Glutamatergic neuron (in vitro differentiated cells): ENCODE results near the gene STH. TPM values are rescaled to one million over a fixed set of nuclear protein-coding genes. Genes with fewer than 3 reads are reported as not detected.

Experiments used
- DNase-seq: peaks from one replicate; pipeline ENCODE4 v3.0.0; 2022
- H3K27ac Mint-ChIP-seq: one replicate; pipeline ENCODE4 v1.8.0; 2020; ENCODE audit warnings: mild to moderate bottlenecking, mixed read lengths, inconsistent platforms; ENCODE audit not compliant: unreplicated experiment
- H3K27me3 Mint-ChIP-seq: one replicate; pipeline ENCODE4 v1.8.0; 2020; ENCODE audit warnings: mild to moderate bottlenecking, moderate library complexity, mixed read lengths, inconsistent platforms; ENCODE audit not compliant: unreplicated experiment
- H3K36me3 Mint-ChIP-seq: one replicate; pipeline ENCODE4 v1.8.0; 2020; ENCODE audit warnings: mild to moderate bottlenecking, mixed read lengths, inconsistent platforms; ENCODE audit not compliant: unreplicated experiment
- H3K4me1 Mint-ChIP-seq: one replicate; pipeline ENCODE4 v1.8.0; 2020; ENCODE audit warnings: mild to moderate bottlenecking, low read depth, mixed read lengths, inconsistent platforms; ENCODE audit not compliant: unreplicated experiment
- H3K4me3 Mint-ChIP-seq: one replicate; pipeline ENCODE4 v1.8.0; 2020; ENCODE audit warnings: mild to moderate bottlenecking, mixed read lengths, inconsistent platforms; ENCODE audit not compliant: unreplicated experiment
- H3K9me3 Mint-ChIP-seq: one replicate; pipeline ENCODE4 v1.8.0; 2020; ENCODE audit warnings: mild to moderate bottlenecking, moderate library complexity, mixed read lengths, inconsistent platforms; ENCODE audit not compliant: unreplicated experiment
- total RNA-seq: library from RNA; stranded (reverse); fragmentation: NEBNext Ultra II Directional; extraction: Animal tissue kit (Norgen Biotek cat#: 25700); gene quantifications from one replicate; pipeline ENCODE4 v1.2.1, GENCODE V29; 2021; ENCODE audit not compliant: unreplicated experiment
- TF ChIP-seq, protein P1 (sequence below): fragments of 200-600 bp; sonication (generic); IDR thresholded peaks from one replicate; pipeline ENCODE4 v1.5.0; 2021; ENCODE audit not compliant: partially characterized antibody, unreplicated experiment

The STH gene
- total RNA-seq, 1 donor from 2014 or later = 4.1 TPM

GRCh38 chr17:46046957-46047356 is 47.9 kb downstream of the STH start:
- Mint-ChIP-seq H3K4me3 (no peak overlapping the region), H3K27me3 (peaks cover 2% of the 10 kb centered on the region), H3K36me3 (no peaks in the 10 kb centered on the region), H3K27ac (no peak overlapping the region), H3K4me1 (peaks cover 3% of the 10 kb centered on the region), H3K9me3 (peaks cover 10% of the 10 kb centered on the region)
- TF ChIP-seq, protein P1, sequence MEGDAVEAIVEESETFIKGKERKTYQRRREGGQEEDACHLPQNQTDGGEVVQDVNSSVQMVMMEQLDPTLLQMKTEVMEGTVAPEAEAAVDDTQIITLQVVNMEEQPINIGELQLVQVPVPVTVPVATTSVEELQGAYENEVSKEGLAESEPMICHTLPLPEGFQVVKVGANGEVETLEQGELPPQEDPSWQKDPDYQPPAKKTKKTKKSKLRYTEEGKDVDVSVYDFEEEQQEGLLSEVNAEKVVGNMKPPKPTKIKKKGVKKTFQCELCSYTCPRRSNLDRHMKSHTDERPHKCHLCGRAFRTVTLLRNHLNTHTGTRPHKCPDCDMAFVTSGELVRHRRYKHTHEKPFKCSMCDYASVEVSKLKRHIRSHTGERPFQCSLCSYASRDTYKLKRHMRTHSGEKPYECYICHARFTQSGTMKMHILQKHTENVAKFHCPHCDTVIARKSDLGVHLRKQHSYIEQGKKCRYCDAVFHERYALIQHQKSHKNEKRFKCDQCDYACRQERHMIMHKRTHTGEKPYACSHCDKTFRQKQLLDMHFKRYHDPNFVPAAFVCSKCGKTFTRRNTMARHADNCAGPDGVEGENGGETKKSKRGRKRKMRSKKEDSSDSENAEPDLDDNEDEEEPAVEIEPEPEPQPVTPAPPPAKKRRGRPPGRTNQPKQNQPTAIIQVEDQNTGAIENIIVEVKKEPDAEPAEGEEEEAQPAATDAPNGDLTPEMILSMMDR = peak; percentile 27
- DNase-seq = no peak

- Mint-ChIP-seq H3K4me3 (no peak overlapping the region), H3K27me3 (peaks cover 2% of the 10 kb centered on the region), H3K36me3 (no peaks in the 10 kb centered on the region), H3K4me1 (peaks cover 3% of the 10 kb centered on the region), H3K9me3 (peaks cover 10% of the 10 kb centered on the region), H3K27ac (no peak overlapping the region)
- no peak for DNase-seq
- TF ChIP-seq, protein P1 = no peak
These were observed 48.3 kb downstream of the STH start for GRCh38 chr17:46047398-46047797.

DNA sequence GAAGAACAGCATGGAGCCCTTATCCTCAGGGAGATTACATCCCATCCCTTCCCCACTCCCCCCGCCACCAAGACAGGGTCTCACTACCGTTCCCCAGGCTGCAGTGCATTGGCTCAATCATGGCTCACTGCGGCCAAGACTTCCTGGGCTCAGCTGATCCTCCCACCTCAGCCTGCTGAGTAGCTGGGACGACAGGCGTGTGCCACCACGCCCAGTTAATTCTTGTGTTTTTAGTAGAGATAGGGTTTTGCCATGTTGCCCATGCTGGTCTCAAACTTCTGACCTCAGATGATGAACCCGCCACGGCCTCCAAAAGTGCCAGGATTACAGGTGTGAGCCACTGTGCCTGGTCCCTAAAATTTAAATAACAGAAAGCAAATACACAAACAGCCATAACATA is 48.8 kb downstream of the STH start:
- H3K36me3 Mint-ChIP-seq = no peaks in the 10 kb centered on the region
- peaks cover 10% of the 10 kb centered on the region for H3K9me3 Mint-ChIP-seq
- DNase-seq = no peak
- TF ChIP-seq, protein P1 = no peak
- no peak overlapping the region for H3K4me3 Mint-ChIP-seq
- peaks cover 3% of the 10 kb centered on the region for H3K4me1 Mint-ChIP-seq
- peaks cover 2% of the 10 kb centered on the region for H3K27me3 Mint-ChIP-seq
- H3K27ac Mint-ChIP-seq = no peak overlapping the region

Other genes starting within 250 kb of the STH start
- gene CRHR1, start 214.9 kb upstream of the STH start, total RNA-seq = 0.71 TPM
- not detected for gene SPPL2C, start 154.4 kb upstream of the STH start, total RNA-seq
- gene MAPT, start 104.7 kb upstream of the STH start, total RNA-seq = 123 TPM
- gene KANSL1, start 194.2 kb downstream of the STH start, total RNA-seq = 191 TPM